HG03064 (cell line): ENCODE results near the gene ZBTB12.
"Not testable (repeated sequence)": the region's sequence is repeated elsewhere in the genome, so short reads cannot be mapped to it uniquely, and the experiment has no call there.

Experiments used
- ATAC-seq: cut with Tn5 transposase; IDR thresholded peaks from one replicate; pipeline ENCODE4 v1.9.1; 2021; ENCODE audit warnings: low read depth; ENCODE audit not compliant: unreplicated experiment

Gene ZBTB12

GRCh38 chr6:31927242-31927862 lies 25.5 kb upstream of the ZBTB12 start, which contains the start of gene C2:
C2 (plus strand) TSS chr6:31927717; CDS start chr6:31927753, 36 bp downstream.
- no peak for ATAC-seq

GRCh38 chr6:31922942-31923341 lies 21.1 kb upstream of the ZBTB12 start:
- ATAC-seq = no peak

- ATAC-seq = no peak
Observed at GRCh38 chr6:31920811-31921210, 18.9 kb upstream of the ZBTB12 start.

- ATAC-seq = no peak
Observed at GRCh38 chr6:31919624-31920303, 17.9 kb upstream of the ZBTB12 start.

GRCh38 chr6:31918069-31918720 lies 16.3 kb upstream of the ZBTB12 start:
- no peak for ATAC-seq

GRCh38 chr6:31915756-31916155 lies 13.9 kb upstream of the ZBTB12 start:
- no peak for ATAC-seq

GRCh38 chr6:31915351-31915750 lies 13.5 kb upstream of the ZBTB12 start:
- ATAC-seq = no peak

- no peak for ATAC-seq
Observed at GRCh38 chr6:31911826-31912585, 10.1 kb upstream of the ZBTB12 start.

- ATAC-seq = not testable (repeated sequence)
Observed at GRCh38 chr6:31909298-31909697, 7.4 kb upstream of the ZBTB12 start.

- ATAC-seq = no peak
Observed at GRCh38 chr6:31908791-31909190, 6.9 kb upstream of the ZBTB12 start.

- not testable (repeated sequence) for ATAC-seq
Observed at GRCh38 chr6:31908255-31908654, 6.4 kb upstream of the ZBTB12 start.

GRCh38 chr6:31907158-31907813 lies 5.4 kb upstream of the ZBTB12 start:
- no peak for ATAC-seq

- not testable (repeated sequence) for ATAC-seq
Observed at GRCh38 chr6:31906727-31907126, 4.8 kb upstream of the ZBTB12 start.

- ATAC-seq = no peak
Observed at GRCh38 chr6:31906122-31906521, 4.2 kb upstream of the ZBTB12 start.

GRCh38 chr6:31905041-31905440 lies 3.2 kb upstream of the ZBTB12 start:
- ATAC-seq = no peak

GRCh38 chr6:31903957-31904356 lies 2.1 kb upstream of the ZBTB12 start:
- ATAC-seq = no peak

GRCh38 chr6:31901415-31901952 lies 402 bp downstream of the ZBTB12 start:
- ATAC-seq = no peak

GRCh38 chr6:31900917-31901414 lies 920 bp downstream of the ZBTB12 start:
- no peak for ATAC-seq

- no peak for ATAC-seq
Observed at GRCh38 chr6:31899882-31900722, 1.8 kb downstream of the ZBTB12 start.
